ENCODE data around the gene SOAT2. TPM values are rescaled to one million over a fixed set of nuclear protein-coding genes. Genes with fewer than 3 reads are reported as not detected.
A peak's percentile ranks its signal among the peaks of the same experiment; 100 is the strongest.
"Not testable (repeated sequence)": the region's sequence is repeated elsewhere in the genome, so short reads cannot be mapped to it uniquely, and the experiment has no call there.

The SOAT2 gene
- polyA plus RNA-seq, 1 experiment, result 0.34 TPM

- Histone ChIP-seq H3K27me3 (ENCODE audit: control insufficient read depth, insufficient read depth, low read length) (no peaks in the 10 kb centered on the region), H3K36me3 (ENCODE audit: control insufficient read depth, insufficient read depth, low read length) (no peaks in the 10 kb centered on the region), H3K4me3 (ENCODE audit: low read depth, low read length) (no peak overlapping the region)
- TF ChIP-seq, protein P1, sequence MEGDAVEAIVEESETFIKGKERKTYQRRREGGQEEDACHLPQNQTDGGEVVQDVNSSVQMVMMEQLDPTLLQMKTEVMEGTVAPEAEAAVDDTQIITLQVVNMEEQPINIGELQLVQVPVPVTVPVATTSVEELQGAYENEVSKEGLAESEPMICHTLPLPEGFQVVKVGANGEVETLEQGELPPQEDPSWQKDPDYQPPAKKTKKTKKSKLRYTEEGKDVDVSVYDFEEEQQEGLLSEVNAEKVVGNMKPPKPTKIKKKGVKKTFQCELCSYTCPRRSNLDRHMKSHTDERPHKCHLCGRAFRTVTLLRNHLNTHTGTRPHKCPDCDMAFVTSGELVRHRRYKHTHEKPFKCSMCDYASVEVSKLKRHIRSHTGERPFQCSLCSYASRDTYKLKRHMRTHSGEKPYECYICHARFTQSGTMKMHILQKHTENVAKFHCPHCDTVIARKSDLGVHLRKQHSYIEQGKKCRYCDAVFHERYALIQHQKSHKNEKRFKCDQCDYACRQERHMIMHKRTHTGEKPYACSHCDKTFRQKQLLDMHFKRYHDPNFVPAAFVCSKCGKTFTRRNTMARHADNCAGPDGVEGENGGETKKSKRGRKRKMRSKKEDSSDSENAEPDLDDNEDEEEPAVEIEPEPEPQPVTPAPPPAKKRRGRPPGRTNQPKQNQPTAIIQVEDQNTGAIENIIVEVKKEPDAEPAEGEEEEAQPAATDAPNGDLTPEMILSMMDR (IDR thresholded peaks at IDR 0.05; ENCODE audit: insufficient read depth, low read depth, low read length), result no peak
- POLR2A ChIA-PET, result no interaction called here
- CTCF ChIA-PET, result interaction anchor here (1.5 to 15.7 kb wide), 3 partner anchors 11 to 69 kb away, joined by 3 to 416 read pairs (median 33); partner anchors contain the start of gene SPRYD3
- DNase-seq (ENCODE audit: low read depth), result no peak
Measured at GRCh38 chr12:53091756-53092155, 11.5 kb upstream of the SOAT2 start.

DNA sequence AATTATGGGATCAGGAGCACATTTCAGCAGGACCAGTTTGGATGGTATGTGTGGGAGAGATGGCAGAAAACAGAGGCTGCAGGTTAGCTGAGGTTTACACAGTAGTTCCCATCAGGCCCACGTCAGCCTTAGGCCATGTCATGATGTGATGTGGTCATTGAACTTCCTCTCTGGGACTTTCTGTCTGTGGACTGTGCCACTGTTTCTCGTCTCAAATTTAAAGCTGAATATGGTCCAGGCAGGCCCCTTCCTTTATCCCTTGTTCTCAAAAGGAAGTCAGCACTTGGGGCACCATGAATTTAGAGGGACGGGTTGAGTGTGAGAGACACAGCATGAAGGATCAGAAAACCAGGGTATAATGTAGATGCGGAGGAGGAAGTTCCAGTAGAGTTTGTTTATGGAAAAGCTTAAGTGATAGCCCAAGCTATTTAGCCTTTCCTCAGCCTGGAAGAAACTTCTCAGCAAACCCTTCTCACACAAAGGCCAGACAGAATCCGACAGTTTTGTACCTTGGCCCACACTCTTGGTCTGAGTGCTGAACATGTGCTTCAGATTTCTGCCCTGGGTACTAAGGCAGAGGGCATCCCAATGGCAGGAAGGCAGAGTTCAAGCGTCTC lies 9.4 kb upstream of the SOAT2 start:
- ChIA-PET POLR2A (no interaction called here), CTCF (interaction anchor here (1.1 to 15.7 kb wide), 4 partner anchors 11 to 46 kb away, joined by 3 to 416 read pairs (median 18); partner anchors contain the start of gene SPRYD3)
- no peak for DNase-seq (ENCODE audit: low read depth)
- Histone ChIP-seq H3K27me3 (ENCODE audit: control insufficient read depth, insufficient read depth, low read length) (no peaks in the 10 kb centered on the region), H3K4me3 (ENCODE audit: low read depth, low read length) (no peak overlapping the region), H3K36me3 (ENCODE audit: control insufficient read depth, insufficient read depth, low read length) (no peaks in the 10 kb centered on the region)
- TF ChIP-seq, protein P1 (IDR thresholded peaks at IDR 0.05; ENCODE audit: insufficient read depth, low read depth, low read length), result no peak

DNA sequence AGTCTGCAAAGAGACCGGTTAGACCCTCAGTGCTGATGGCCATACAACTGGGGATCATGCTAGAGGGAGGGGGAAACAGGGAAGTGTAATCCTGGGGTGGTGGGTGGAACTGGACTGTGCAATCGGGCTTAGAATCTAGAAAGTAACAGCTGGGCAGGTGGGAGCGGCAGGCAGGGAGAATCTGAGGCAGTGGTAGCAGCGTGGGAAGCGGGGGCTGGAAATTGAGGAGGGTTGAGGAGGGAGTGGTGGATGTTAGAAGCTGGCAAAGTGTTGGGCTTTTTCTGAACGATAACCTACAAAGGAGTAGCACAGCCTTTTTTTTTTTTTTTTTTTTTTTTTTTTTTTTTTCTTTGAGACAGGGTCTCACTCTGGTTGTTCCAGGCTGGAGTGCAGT lies 8.9 kb upstream of the SOAT2 start:
- ChIA-PET POLR2A (no interaction called here), CTCF (interaction anchor here (1.1 to 15.7 kb wide), 4 partner anchors 10 to 47 kb away, joined by 3 to 416 read pairs (median 18); partner anchors contain the start of gene SPRYD3)
- DNase-seq (ENCODE audit: low read depth), result no peak
- TF ChIP-seq, protein P1 (IDR thresholded peaks at IDR 0.05; ENCODE audit: insufficient read depth, low read depth, low read length), result no peak
- H3K4me3 ChIP-seq (ENCODE audit: low read depth, low read length), result no peak overlapping the region
- H3K36me3 ChIP-seq (ENCODE audit: control insufficient read depth, insufficient read depth, low read length), result no peaks in the 10 kb centered on the region
- no peaks in the 10 kb centered on the region for H3K27me3 ChIP-seq (ENCODE audit: control insufficient read depth, insufficient read depth, low read length)

DNA sequence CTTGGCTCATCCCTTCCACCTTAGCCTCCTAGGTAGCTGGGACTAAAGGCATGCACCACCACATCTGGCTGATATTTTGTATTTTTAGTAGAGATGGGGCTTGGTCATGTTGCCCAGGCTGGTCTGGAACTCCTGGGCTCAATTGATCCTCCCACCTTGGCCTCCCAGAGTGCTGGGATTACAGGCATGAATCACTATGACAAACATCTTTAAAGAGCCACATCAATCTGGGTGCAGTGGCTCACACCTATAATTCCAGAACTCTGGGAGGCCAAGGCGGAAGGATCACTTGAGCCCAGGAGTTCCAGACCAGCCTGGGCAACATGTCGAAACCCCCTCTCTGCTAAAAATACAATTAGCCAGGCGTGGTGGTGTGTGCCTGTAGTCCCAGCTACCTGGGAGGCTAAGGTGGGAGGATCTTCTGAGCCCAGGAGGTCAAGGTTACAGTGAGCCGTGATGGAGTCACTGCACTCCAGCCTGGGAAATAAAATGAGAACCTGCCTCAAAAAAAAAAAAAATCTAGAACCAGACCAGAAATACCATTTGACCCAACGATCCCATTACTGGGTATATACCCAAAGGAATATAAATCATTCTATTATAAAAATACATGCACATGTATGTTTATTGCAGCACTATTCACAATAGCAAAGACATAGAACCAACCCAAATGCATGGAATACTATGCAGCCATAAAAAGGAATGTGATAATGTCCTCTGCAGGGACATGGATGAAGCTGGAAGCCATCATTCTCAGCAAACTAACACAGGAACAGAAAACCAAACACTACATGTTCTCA lies 8.3 kb upstream of the SOAT2 start:
- DNase-seq (ENCODE audit: low read depth); H3K4me3 ChIP-seq (ENCODE audit: low read depth, low read length); POLR2A ChIA-PET; H3K36me3 ChIP-seq (ENCODE audit: control insufficient read depth, insufficient read depth, low read length); H3K27me3 ChIP-seq (ENCODE audit: control insufficient read depth, insufficient read depth, low read length): not testable (repeated sequence)
- CTCF ChIA-PET, result interaction anchor here (1.1 to 15.7 kb wide), 5 partner anchors 10 to 103 kb away, joined by 3 to 416 read pairs (median 7); partner anchors contain the start of gene SPRYD3

GRCh38 chr12:53095596-53095895 lies 7.7 kb upstream of the SOAT2 start:
- ChIA-PET POLR2A (interaction anchor here (1.1 kb wide), 1 partner anchor 15 kb away, joined by 5 read pairs; no protein-coding TSS in a partner anchor), CTCF (interaction anchor here (1.3 to 15.7 kb wide), 4 partner anchors 15 to 102 kb away, joined by 3 to 416 read pairs (median 20); partner anchors contain the start of gene SPRYD3)
- H3K27me3 ChIP-seq (ENCODE audit: control insufficient read depth, insufficient read depth, low read length); H3K36me3 ChIP-seq (ENCODE audit: control insufficient read depth, insufficient read depth, low read length); DNase-seq (ENCODE audit: low read depth); H3K4me3 ChIP-seq (ENCODE audit: low read depth, low read length): not testable (repeated sequence)

- CTCF ChIA-PET, result interaction anchor here (1.5 to 15.7 kb wide), 3 partner anchors 16 to 101 kb away, joined by 7 to 416 read pairs (median 33); partner anchors contain the start of gene SPRYD3
- peak; percentile 80 for DNase-seq (ENCODE audit: low read depth)
- peak overlapping the region; percentile 81 for H3K4me3 ChIP-seq (ENCODE audit: low read depth, low read length)
- peaks cover 5% of the 10 kb centered on the region for H3K36me3 ChIP-seq (ENCODE audit: control insufficient read depth, insufficient read depth, low read length)
- POLR2A ChIA-PET, result interaction anchor here (1.1 kb wide), 1 partner anchor 15 kb away, joined by 5 read pairs; no protein-coding TSS in a partner anchor
- TF ChIP-seq, protein P1 (IDR thresholded peaks at IDR 0.05; ENCODE audit: insufficient read depth, low read depth, low read length), result no peak
- no peaks in the 10 kb centered on the region for H3K27me3 ChIP-seq (ENCODE audit: control insufficient read depth, insufficient read depth, low read length)
Measured at GRCh38 chr12:53096089-53096741, 7.1 kb upstream of the SOAT2 start.
